ENCODE measurements around the gene YY1. TPM values are rescaled to one million over a fixed set of nuclear protein-coding genes. Genes with fewer than 3 reads are reported as not detected.
"Not testable (repeated sequence)": the region's sequence is repeated elsewhere in the genome, so short reads cannot be mapped to it uniquely, and the experiment has no call there.

Gene YY1
- total and polyA plus RNA-seq, 2 of the 4 experiments (the other 2 are of a cell fraction): 21.7 to 29.9 TPM

DNA sequence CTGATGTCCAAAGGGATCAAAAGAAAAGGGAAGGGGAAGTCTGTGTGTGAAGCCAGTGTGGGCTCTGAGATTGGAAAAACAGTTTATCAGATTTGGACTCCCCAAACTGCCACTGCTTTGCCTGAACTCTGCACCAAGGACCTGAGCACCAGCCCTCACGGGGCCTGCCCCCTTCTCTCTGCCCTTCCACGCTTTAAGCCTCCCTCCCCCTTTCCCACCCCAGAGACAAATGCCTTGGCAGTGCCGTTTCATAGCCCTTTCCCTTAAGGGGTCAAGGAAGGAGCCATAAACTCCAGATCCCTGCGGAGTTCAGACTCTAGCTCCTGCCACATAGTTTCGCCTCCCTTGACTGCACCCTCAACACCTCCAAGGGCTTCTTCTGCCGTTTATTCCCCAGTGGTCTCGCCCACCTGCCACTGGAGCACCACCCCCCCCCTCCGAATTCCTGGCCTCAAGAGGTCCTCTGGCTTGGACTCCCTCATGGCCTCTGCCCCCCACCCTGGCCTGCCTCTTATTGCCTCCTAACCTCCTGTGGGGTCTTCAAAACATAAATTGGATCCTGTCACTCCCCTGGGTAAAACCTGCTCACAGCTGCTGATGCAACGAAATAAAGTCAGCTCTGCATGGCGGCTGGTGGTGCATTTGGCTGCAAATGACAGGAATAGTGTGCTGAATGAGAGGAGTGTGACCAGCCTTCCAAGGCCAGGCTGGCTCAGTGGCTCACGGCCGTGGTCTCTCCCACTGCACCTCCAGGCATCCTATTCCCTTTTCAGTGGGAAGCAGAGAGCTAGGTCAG lies 48.5 kb downstream of the YY1 start (continued):
- TF ChIP-seq BHLHE40 (IDR thresholded peaks at IDR 0.05; ENCODE audit: low read depth, low read length): no peak

DNA sequence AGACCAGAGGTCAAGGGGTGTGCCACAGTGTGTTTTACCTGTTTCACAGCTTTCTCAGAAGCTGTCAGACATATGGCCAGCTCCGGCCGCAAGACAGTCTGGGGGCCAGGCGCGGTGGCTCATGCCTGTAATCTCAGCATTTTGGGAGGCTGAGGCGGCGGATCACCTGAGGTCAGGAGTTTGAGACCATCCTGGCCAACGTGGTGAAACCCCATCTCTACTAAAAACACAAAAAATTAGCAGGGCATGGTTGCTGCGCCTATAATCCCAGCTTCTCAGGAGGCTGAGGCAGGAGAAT lies 49.0 kb downstream of the YY1 start:
- intact Hi-C loops (cut with micrococcal nuclease): loop anchor here (5.0 kb wide), 1 partner anchor 89 kb away; the partner anchor contains the start of gene WDR25

More for the DNA sequence above, 49.0 kb downstream of the YY1 start:
- H4K5ac ChIP-seq (ENCODE audit: low read depth, low read length); H3K9me3 ChIP-seq (ENCODE audit: control insufficient read depth, insufficient read depth, low read length); ATAC-seq (ENCODE audit: low read depth); H3K56ac ChIP-seq (ENCODE audit: extremely low read depth, insufficient read depth, low read length); H3K18ac ChIP-seq (ENCODE audit: low read depth, low read length); H2AFZ ChIP-seq (replicated peaks; ENCODE audit: low read length, poor library complexity); H3K27ac ChIP-seq (ENCODE audit: insufficient read depth, low read length); POLR2A ChIA-PET (ENCODE audit: unreplicated experiment); H2BK5ac ChIP-seq (ENCODE audit: low read depth, low read length, poor library complexity, severe bottlenecking); H3K23ac ChIP-seq (ENCODE audit: low read depth, low read length); BruUV-seq (replicated peaks); H3K4me3 ChIP-seq (ENCODE audit: insufficient read depth, low read depth, low read length); H2AK5ac ChIP-seq (ENCODE audit: low read depth, low read length); H3K27me3 ChIP-seq (ENCODE audit: control insufficient read depth, insufficient read depth, low read length); H2AK9ac ChIP-seq (replicated peaks; ENCODE audit: low read depth, low read length, poor library complexity); H2BK20ac ChIP-seq (ENCODE audit: low read depth, low read length); H2BK15ac ChIP-seq (ENCODE audit: low read depth, low read length); H4K91ac ChIP-seq (ENCODE audit: insufficient read depth, low read depth, low read length); dilution Hi-C loops (cut with HindIII; ENCODE audit: low sequenced_read_pairs, unreplicated experiment); H4K20me1 ChIP-seq (ENCODE audit: insufficient read depth, low read length); H3K9me1 ChIP-seq (ENCODE audit: insufficient read depth, low read length); H3K4ac ChIP-seq (ENCODE audit: low read depth, low read length); H3K14ac ChIP-seq (replicated peaks; ENCODE audit: low read depth, low read length); H4K8ac ChIP-seq (ENCODE audit: low read depth in 2 of 2, low read length in 2 of 2); H2BK120ac ChIP-seq (ENCODE audit: low read depth, low read length); DNase-seq; H3K9ac ChIP-seq (ENCODE audit: low read depth, low read length); H3K4me2 ChIP-seq (ENCODE audit: low read depth, low read length); H3K4me1 ChIP-seq (ENCODE audit: control insufficient read depth, insufficient read depth, low read length); in situ Hi-C loops (cut with MboI; ENCODE audit: low sequenced_read_pairs): not testable (repeated sequence)
- CTCF ChIA-PET: interaction anchor here (1.1 kb wide), 1 partner anchor 9 kb away, joined by 3 read pairs; no protein-coding TSS in a partner anchor
- Histone ChIP-seq H3K36me3 (ENCODE audit: control insufficient read depth, insufficient read depth, low read length) (peaks cover 38% of the 10 kb centered on the region), H3K79me1 (ENCODE audit: low read depth in 1 of 2, low read length in 2 of 2) (peaks cover 0 to 63% of the 10 kb centered on the region in 2 experiments; a peak in 3 of 4 replicates)
- WGBS, 2 experiments (ENCODE audit: extremely low coverage in 2 of 2, insufficient read length in 1 of 2): 98% methylated on average over 6 of the region's 8 CpGs; no CpG with 5 or more reads in 1 of the 2 experiments
